ENCODE data around the gene RILPL1. TPM values are rescaled to one million over a fixed set of nuclear protein-coding genes. Genes with fewer than 3 reads are reported as not detected.

RILPL1 gene
- total and polyA plus RNA-seq, 2 of the 4 experiments (the other 2 are of a cell fraction) = 11.1 to 19.8 TPM

DNA sequence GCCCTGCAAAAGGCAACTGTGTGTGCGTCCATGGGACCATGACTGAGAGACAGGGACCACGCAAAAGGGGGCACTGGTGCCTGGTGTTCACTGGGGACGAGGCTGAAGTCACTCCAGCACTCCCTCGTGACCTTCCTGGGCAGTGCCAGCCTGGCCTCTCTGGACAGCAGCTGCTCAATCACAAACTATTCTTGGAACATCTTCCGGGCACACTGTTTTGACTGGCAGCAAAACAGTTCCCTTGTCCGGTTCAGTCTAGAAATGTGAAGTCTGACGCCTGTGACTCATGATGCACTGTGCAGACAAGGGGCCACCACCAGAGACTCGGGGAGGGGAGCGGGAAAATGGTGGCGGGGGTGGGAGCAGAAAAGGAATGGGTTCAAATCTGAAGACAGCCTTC, 54.8 kb downstream of the RILPL1 start:
- Histone ChIP-seq H2AK5ac (ENCODE audit: low read depth, low read length) (no peak overlapping the region), H2BK120ac (ENCODE audit: low read depth, low read length) (no peak overlapping the region), H3K27ac (ENCODE audit: insufficient read depth, low read length) (no peak overlapping the region), H3K4ac (ENCODE audit: low read depth, low read length) (no peak overlapping the region), H4K8ac (ENCODE audit: low read depth in 2 of 2, low read length in 2 of 2) (no peak overlapping the region), H3K18ac (ENCODE audit: low read depth, low read length) (no peak overlapping the region), H3K4me1 (ENCODE audit: control insufficient read depth, insufficient read depth, low read length) (no peaks in the 10 kb centered on the region), H3K4me3 (ENCODE audit: insufficient read depth, low read depth, low read length) (no peak overlapping the region), H3K9me3 (ENCODE audit: control insufficient read depth, insufficient read depth, low read length) (no peaks in the 10 kb centered on the region), H2AK9ac (replicated peaks; ENCODE audit: low read depth, low read length, poor library complexity) (peak overlapping the region; percentile 20), H2BK5ac (ENCODE audit: low read depth, low read length, poor library complexity, severe bottlenecking) (no peak overlapping the region), H3K56ac (ENCODE audit: extremely low read depth, insufficient read depth, low read length) (no peak overlapping the region), H2BK20ac (ENCODE audit: low read depth, low read length) (no peak overlapping the region), H3K27me3 (ENCODE audit: control insufficient read depth, insufficient read depth, low read length) (no peaks in the 10 kb centered on the region), H4K20me1 (ENCODE audit: insufficient read depth, low read length) (0 out of 2 replicates have a peak, but pooled peaks cover 3% of the 10 kb centered on the region), H3K79me1 (ENCODE audit: low read depth in 1 of 2, low read length in 2 of 2) (peaks cover 4 to 28% of the 10 kb centered on the region in 2 experiments; a peak in 3 of 4 replicates), H3K9ac (ENCODE audit: low read depth, low read length) (no peak overlapping the region), H3K36me3 (ENCODE audit: control insufficient read depth, insufficient read depth, low read length) (peaks cover 35% of the 10 kb centered on the region), H3K23ac (ENCODE audit: low read depth, low read length) (no peak overlapping the region), H4K91ac (ENCODE audit: insufficient read depth, low read depth, low read length) (no peak overlapping the region), H2BK15ac (ENCODE audit: low read depth, low read length) (no peak overlapping the region), H3K9me1 (ENCODE audit: insufficient read depth, low read length) (0 out of 2 replicates have a peak, but pooled peaks cover 5% of the 10 kb centered on the region), H3K4me2 (ENCODE audit: low read depth, low read length) (no peak overlapping the region), H4K5ac (ENCODE audit: low read depth, low read length) (no peak overlapping the region), H3K14ac (replicated peaks; ENCODE audit: low read depth, low read length) (no peak overlapping the region), H2AFZ (replicated peaks; ENCODE audit: low read length, poor library complexity) (peak overlapping the region; percentile 26)
- CTCF ChIA-PET = no interaction called here
- intact Hi-C loops (cut with micrococcal nuclease) (no loop called here), dilution Hi-C loops (cut with HindIII; ENCODE audit: low sequenced_read_pairs, unreplicated experiment) (no loop called here), in situ Hi-C loops (cut with MboI; ENCODE audit: low sequenced_read_pairs) (no loop called here)
- WGBS, 2 experiments (ENCODE audit: extremely low coverage in 2 of 2, insufficient read length in 1 of 2) = 73% methylated on average over 4 of the region's 10 CpGs; no CpG with 5 or more reads in 1 of the 2 experiments
- no TSS peak for BruUV-seq (replicated peaks)
- peak; percentile 18 for DNase-seq
- POLR2A ChIA-PET (ENCODE audit: unreplicated experiment) = no interaction called here
- TF ChIP-seq RFX5 (IDR thresholded peaks at IDR 0.05; ENCODE audit: low read depth, low read length) (no peak), FOS (IDR thresholded peaks at IDR 0.05; ENCODE audit: low read depth, low read length) (no peak), CHD1 (IDR thresholded peaks at IDR 0.05; ENCODE audit: low read depth, low read length) (no peak), RAD21 (IDR thresholded peaks at IDR 0.05; ENCODE audit: low read length) (no peak), RCOR1 (IDR thresholded peaks at IDR 0.05; ENCODE audit: insufficient replicate concordance, low read length) (no peak), NFE2L2 (IDR thresholded peaks at IDR 0.05; ENCODE audit: low read depth, low read length) (no peak), CEBPB (IDR thresholded peaks at IDR 0.05; ENCODE audit: low read depth, low read length) (no peak), MAZ (IDR thresholded peaks at IDR 0.05; ENCODE audit: borderline replicate concordance, low read depth, low read length) (no peak), MXI1 (IDR thresholded peaks at IDR 0.05; ENCODE audit: borderline replicate concordance, low read depth, low read length) (no peak), MAFK (IDR thresholded peaks at IDR 0.05; ENCODE audit: low read depth, low read length) (no peak), SMC3 (IDR thresholded peaks at IDR 0.05; ENCODE audit: low read depth, low read length) (no peak), POLR2A (IDR thresholded peaks at IDR 0.05; ENCODE audit: low read depth, low read length) (no peak), BHLHE40 (IDR thresholded peaks at IDR 0.05; ENCODE audit: low read depth, low read length) (no peak)
- TF ChIP-seq, protein P1, sequence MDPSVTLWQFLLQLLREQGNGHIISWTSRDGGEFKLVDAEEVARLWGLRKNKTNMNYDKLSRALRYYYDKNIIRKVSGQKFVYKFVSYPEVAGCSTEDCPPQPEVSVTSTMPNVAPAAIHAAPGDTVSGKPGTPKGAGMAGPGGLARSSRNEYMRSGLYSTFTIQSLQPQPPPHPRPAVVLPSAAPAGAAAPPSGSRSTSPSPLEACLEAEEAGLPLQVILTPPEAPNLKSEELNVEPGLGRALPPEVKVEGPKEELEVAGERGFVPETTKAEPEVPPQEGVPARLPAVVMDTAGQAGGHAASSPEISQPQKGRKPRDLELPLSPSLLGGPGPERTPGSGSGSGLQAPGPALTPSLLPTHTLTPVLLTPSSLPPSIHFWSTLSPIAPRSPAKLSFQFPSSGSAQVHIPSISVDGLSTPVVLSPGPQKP (IDR thresholded peaks at IDR 0.05; ENCODE audit: borderline replicate concordance, low read depth, low read length) = no peak
- TF ChIP-seq, protein P2, sequence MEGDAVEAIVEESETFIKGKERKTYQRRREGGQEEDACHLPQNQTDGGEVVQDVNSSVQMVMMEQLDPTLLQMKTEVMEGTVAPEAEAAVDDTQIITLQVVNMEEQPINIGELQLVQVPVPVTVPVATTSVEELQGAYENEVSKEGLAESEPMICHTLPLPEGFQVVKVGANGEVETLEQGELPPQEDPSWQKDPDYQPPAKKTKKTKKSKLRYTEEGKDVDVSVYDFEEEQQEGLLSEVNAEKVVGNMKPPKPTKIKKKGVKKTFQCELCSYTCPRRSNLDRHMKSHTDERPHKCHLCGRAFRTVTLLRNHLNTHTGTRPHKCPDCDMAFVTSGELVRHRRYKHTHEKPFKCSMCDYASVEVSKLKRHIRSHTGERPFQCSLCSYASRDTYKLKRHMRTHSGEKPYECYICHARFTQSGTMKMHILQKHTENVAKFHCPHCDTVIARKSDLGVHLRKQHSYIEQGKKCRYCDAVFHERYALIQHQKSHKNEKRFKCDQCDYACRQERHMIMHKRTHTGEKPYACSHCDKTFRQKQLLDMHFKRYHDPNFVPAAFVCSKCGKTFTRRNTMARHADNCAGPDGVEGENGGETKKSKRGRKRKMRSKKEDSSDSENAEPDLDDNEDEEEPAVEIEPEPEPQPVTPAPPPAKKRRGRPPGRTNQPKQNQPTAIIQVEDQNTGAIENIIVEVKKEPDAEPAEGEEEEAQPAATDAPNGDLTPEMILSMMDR (conservative IDR thresholded peaks at IDR 0.05; ENCODE audit: low read depth, low read length) = no peak
- TF ChIP-seq, protein P3, sequence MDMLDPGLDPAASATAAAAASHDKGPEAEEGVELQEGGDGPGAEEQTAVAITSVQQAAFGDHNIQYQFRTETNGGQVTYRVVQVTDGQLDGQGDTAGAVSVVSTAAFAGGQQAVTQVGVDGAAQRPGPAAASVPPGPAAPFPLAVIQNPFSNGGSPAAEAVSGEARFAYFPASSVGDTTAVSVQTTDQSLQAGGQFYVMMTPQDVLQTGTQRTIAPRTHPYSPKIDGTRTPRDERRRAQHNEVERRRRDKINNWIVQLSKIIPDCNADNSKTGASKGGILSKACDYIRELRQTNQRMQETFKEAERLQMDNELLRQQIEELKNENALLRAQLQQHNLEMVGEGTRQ (IDR thresholded peaks at IDR 0.05; ENCODE audit: low read depth, low read length) = no peak
- peak; percentile 48; the same call in 1 of the 2 replicates for ATAC-seq (ENCODE audit: low read depth)
